Effector memory CD4-positive, alpha-beta T cell (primary cell): ENCODE results near the gene C16orf54.
"Not testable (repeated sequence)": the region's sequence is repeated elsewhere in the genome, so short reads cannot be mapped to it uniquely, and the experiment has no call there.

Experiments
- DNase-seq, 3 donors: peaks; one replicate each; pipeline ENCODE4 v3.0.0-alpha.2; 2020
- H3K27ac ChIP-seq: 2 replicates; pipeline ENCODE4 v1.7.0; 2013; ENCODE audit warnings: mild to moderate bottlenecking, low read length, moderate library complexity; ENCODE audit not compliant: insufficient read depth, poor library complexity, severe bottlenecking
- H3K27me3 ChIP-seq: replicated peaks from 2 replicates; pipeline ENCODE4 v1.7.0; 2013; ENCODE audit warnings: mild to moderate bottlenecking, low read length; ENCODE audit not compliant: insufficient read depth, control insufficient read depth, poor library complexity, severe bottlenecking
- H3K36me3 ChIP-seq: 2 replicates; pipeline ENCODE4 v1.7.0; 2013; ENCODE audit warnings: mild to moderate bottlenecking, low read length, moderate library complexity; ENCODE audit not compliant: control insufficient read depth, insufficient read depth
- H3K4me1 ChIP-seq: 2 replicates; pipeline ENCODE4 v1.7.0; 2013; ENCODE audit warnings: low read length, mild to moderate bottlenecking; ENCODE audit not compliant: control insufficient read depth, insufficient read depth, poor library complexity, severe bottlenecking
- H3K4me3 ChIP-seq: 2 replicates; pipeline ENCODE4 v1.7.0; 2013; ENCODE audit warnings: low read length, low read depth, mild to moderate bottlenecking; ENCODE audit not compliant: insufficient read depth, poor library complexity, severe bottlenecking
- H3K9me3 ChIP-seq: 2 replicates; pipeline ENCODE4 v1.7.0; 2013; ENCODE audit warnings: mild to moderate bottlenecking, low read length, moderate library complexity; ENCODE audit not compliant: control insufficient read depth

Gene C16orf54

DNA sequence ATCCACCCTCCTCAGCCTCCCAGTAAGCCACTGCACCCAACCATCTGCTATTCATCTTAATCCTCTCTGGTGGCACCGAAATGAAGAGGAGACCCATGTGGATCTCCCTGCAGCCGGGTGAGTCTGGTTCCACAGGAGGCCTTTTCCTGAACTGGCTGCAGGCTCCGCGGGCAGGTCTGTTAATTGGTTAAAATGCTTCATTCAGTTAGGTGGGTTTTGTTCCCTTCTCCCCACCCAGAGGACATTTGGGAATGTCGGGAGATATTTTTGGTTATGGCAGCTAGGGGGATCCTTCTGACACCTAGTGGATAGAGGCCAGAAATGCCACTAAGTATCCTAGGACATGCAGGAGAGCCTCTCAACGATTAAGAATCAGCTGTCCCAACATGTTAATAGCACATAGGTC lies 16.7 kb downstream of the C16orf54 start:
- H3K36me3 ChIP-seq: no peaks in the 10 kb centered on the region
- no peaks in the 10 kb centered on the region for H3K9me3 ChIP-seq
- H3K4me1 ChIP-seq: no peaks in the 10 kb centered on the region
- no peaks in the 10 kb centered on the region for H3K27me3 ChIP-seq
- no peak for DNase-seq
- no peak overlapping the region for H3K4me3 ChIP-seq
- H3K27ac ChIP-seq: no peak overlapping the region

DNA sequence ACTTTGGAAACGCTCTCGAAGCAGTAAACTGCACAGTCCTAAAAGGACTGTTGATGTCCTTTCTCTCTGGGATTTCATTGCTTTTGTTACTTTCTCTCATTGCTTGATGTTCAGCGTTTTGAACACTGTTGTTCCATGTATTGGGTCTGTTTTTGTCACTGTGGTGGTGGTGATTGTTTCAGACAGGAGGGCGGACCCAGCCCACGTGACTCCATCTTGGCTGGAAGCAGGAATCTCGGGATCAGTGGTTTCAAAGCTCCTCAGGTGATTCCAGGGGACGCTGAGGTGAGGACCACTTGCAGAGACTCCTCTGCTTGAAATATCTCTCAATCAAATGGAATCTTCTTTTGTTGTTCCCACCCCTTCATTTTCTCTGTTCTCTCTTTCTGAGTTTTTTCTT lies 18.3 kb downstream of the C16orf54 start:
- H3K27ac ChIP-seq: no peak overlapping the region
- no peak for DNase-seq
- no peaks in the 10 kb centered on the region for H3K27me3 ChIP-seq
- no peak overlapping the region for H3K4me3 ChIP-seq
- H3K36me3 ChIP-seq: no peaks in the 10 kb centered on the region
- H3K4me1 ChIP-seq: no peaks in the 10 kb centered on the region
- no peaks in the 10 kb centered on the region for H3K9me3 ChIP-seq

DNA sequence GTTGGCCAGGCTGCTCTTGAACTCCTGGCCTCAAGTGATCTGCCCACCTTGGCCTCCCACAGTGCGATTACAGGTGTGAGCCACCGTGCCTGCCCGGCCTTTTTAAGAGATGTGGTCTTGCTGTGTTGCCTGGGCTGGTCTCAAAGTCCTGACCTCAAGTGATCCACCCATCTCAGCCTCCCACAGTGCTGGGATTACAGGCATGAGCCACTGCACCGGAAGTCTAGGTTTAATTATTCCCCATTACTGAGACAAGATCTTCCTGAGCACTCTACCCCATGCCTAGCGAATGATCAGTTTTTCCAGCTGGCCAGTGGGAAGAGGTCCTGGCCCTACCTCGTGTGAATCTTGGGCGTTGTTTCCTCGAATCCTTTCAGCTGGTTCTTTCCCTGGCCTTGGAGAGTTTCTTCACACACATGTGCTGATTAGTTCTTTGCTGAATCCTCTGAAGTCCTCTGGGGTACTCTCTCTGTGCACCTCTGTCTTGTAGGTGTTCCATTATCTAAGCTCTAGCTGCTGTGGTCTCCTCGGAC lies 18.9 kb downstream of the C16orf54 start:
- Histone ChIP-seq H3K27ac (no peak overlapping the region), H3K4me3 (no peak overlapping the region)

DNA sequence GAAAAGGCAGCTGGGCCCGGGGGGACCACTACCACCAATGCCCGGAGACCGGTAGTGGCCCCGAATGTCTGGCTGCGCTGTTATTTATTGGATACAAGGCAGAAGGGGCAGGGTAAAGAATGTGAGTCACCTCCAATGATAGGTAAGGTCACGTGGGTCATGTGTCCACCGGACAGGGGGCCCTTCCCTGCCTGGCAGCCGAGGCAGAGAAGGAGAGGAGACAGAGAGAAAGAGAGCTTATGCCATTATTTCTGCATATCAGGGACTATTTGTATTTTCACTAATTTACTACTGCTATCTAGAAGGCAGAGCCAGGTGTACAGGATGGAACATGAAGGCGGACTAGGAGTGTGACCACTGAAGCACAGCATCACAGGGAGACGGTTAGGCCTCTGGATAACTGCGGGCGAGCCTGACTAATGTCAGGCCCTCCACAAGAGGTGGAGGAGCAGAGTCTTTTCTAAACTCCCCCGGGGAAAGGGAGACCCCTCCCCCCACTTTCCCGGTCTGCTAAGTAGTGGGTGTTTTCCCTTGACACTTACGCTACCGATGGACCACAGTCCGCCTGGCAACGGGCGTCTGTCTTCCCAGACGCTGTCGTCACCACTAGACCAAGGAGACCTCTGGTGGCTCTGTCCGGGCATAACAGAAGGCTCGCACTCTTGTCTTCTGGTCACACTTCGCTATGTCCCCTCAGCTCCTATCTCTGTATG lies 24.5 kb downstream of the C16orf54 start:
- not testable (repeated sequence) for DNase-seq

More for the DNA sequence above, 18.9 kb downstream of the C16orf54 start:
- Histone ChIP-seq H3K27me3 (no peaks in the 10 kb centered on the region), H3K9me3 (no peaks in the 10 kb centered on the region), H3K4me1 (no peaks in the 10 kb centered on the region), H3K36me3 (no peaks in the 10 kb centered on the region)
- no peak for DNase-seq

DNA sequence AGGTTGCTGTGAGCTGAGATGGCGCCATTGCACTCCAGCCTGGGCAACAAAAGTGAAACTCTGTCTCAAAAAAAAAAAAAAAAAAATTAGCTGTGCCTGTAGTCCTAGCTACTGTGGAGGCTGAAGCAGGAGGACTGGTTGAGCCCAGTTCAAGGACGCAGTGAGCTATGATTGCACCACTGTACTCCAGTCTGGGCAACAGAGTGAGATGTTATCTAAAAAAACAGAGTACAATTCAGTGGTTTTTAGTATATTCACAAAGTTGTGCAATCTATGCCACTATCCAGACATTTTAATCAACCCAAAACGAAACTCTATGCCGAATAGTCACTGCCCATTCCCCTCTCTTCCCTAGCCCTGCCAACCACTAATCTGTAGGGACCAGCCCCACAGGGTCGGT lies 25.1 kb downstream of the C16orf54 start:
- H3K9me3 ChIP-seq: no peaks in the 10 kb centered on the region

More for the DNA sequence above, 24.5 kb downstream of the C16orf54 start:
- H3K4me3 ChIP-seq, H3K4me1 ChIP-seq, H3K27ac ChIP-seq, H3K36me3 ChIP-seq, H3K9me3 ChIP-seq, H3K27me3 ChIP-seq: not testable (repeated sequence)

DNA sequence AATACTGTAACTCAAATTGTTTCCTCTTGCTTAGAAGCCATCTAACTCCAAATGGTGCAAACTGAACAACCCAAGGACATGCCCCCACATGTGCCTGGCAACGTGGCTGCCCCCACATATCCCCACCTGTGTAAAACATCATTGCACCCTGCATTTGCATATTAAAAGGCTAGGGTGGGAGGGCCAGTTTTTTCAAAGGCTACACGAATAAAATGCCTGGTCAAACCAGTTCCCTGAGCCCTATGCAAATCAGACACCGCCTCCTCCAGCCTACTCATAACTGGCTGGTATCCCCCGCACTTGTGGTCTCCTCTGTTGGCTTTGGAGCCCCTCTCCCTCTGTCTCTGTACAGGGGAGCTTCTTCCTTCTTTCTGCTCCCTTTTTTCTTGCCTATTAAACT lies 26.7 kb downstream of the C16orf54 start:
- H3K36me3 ChIP-seq: no peaks in the 10 kb centered on the region
- H3K27me3 ChIP-seq: no peaks in the 10 kb centered on the region
- no peak overlapping the region for H3K4me3 ChIP-seq
- no peak overlapping the region for H3K27ac ChIP-seq
- no peaks in the 10 kb centered on the region for H3K9me3 ChIP-seq
- DNase-seq: no peak
- H3K4me1 ChIP-seq: no peaks in the 10 kb centered on the region

More for the DNA sequence above, 25.1 kb downstream of the C16orf54 start:
- H3K4me3 ChIP-seq: no peak overlapping the region
- H3K27me3 ChIP-seq: no peaks in the 10 kb centered on the region
- H3K27ac ChIP-seq: no peak overlapping the region
- no peaks in the 10 kb centered on the region for H3K4me1 ChIP-seq
- no peaks in the 10 kb centered on the region for H3K36me3 ChIP-seq
- no peak for DNase-seq

DNA sequence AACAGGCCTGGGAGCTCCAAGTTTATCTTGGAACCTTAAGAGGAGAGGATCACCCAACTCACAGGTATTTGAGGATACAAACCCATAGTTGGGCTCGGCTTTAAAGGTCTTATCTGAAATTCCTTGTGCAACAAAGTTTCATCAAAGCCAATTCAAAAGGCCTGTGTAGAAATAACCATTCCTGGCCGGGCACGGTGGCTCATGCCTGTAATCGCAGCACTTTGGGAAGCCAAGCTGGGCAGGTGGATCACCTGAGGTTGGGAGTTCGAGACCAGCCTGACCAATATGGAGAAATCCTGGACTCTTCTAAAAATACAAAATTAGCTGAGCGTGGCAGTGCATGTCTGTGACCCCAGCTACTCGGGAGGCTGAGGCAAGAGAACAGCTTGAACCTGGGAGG lies 28.7 kb downstream of the C16orf54 start:
- no peaks in the 10 kb centered on the region for H3K27me3 ChIP-seq
- H3K27ac ChIP-seq: no peak overlapping the region
- H3K36me3 ChIP-seq: no peaks in the 10 kb centered on the region
- DNase-seq: no peak
- no peaks in the 10 kb centered on the region for H3K4me1 ChIP-seq
- H3K4me3 ChIP-seq: no peak overlapping the region
- H3K9me3 ChIP-seq: no peaks in the 10 kb centered on the region

DNA sequence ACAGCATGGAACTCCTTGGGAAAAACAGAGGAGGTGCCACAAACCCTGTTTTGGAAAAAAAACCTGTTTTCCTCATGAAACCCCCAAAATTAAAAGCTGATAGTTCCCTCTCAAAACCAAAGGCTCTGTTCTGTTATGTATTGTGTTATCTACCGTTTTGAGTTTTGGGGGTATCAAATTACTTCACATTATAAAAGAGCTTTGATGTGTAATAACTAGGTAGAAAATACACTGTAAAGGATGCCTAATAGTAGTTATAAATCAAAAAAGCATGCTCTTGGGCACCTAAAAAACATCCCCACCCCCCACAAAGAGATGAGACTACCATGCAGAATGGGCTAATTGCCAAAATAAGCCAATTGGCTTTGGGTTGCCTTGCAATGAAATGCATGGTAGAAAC lies 30.8 kb downstream of the C16orf54 start:
- Histone ChIP-seq H3K9me3 (no peaks in the 10 kb centered on the region), H3K27ac (no peak overlapping the region), H3K36me3 (no peaks in the 10 kb centered on the region), H3K4me3 (no peak overlapping the region), H3K4me1 (peaks cover 8% of the 10 kb centered on the region), H3K27me3 (no peaks in the 10 kb centered on the region)
- DNase-seq: no peak

DNA sequence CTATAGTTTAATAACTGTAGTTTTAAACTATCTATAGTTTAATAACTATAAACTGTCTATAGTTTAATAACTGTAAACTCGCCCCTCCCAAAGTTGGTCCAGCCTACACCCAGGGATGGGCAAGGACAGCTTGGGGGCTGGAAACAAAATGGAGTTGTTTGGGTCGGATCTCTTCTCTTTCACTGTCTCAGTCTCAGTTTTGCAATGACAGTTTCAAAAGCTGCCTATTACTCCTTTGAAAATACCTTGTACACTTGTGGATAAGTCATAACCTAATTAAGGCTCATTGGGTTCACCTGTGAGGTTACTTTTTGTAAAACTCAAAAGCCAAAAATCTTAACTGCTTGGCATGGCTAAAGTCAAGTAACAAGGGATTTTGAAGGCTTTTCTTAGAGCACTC lies 31.4 kb downstream of the C16orf54 start:
- H3K27ac ChIP-seq: no peak overlapping the region
- no peak for DNase-seq
- H3K4me1 ChIP-seq: peaks cover 10% of the 10 kb centered on the region
- H3K36me3 ChIP-seq: no peaks in the 10 kb centered on the region
- no peak overlapping the region for H3K4me3 ChIP-seq
- no peaks in the 10 kb centered on the region for H3K27me3 ChIP-seq
- H3K9me3 ChIP-seq: no peaks in the 10 kb centered on the region

DNA sequence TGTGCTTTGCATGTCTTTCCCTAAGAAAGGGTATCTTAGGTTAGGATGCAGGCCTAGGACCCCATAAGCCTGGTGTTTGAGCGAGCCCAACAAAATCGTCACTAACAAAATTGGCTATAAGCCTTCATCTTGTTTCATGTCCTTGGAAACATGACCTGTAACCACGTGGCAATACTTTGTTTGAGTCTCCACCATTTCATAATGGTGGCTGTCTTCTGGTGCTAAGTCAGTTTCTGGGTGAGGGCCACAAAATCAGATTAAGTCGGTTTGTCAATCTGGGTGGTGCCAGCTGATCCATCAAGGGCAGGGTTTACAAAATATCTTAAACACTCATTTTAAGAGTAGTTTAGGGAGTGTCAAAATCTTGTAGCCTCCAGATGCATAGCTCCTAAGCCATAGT lies 33.0 kb downstream of the C16orf54 start:
- DNase-seq: no peak
- Histone ChIP-seq H3K4me1 (peaks cover 10% of the 10 kb centered on the region), H3K4me3 (no peak overlapping the region), H3K27ac (no peak overlapping the region), H3K9me3 (no peaks in the 10 kb centered on the region), H3K36me3 (no peaks in the 10 kb centered on the region), H3K27me3 (no peaks in the 10 kb centered on the region)
